PC-9 (cell line): ENCODE measurements around the gene ISCA2. TPM values are rescaled to one million over a fixed set of nuclear protein-coding genes. Genes with fewer than 3 reads are reported as not detected.

Experiments
- BruUV-seq: library from RNA; stranded (reverse); fragments of 400-500 nt; replicated peaks from 2 replicates; lab custom pipeline; 2021; lab: Mats Ljungman, UMichigan
- CTCF ChIA-PET: fragments of 300-600 bp; sonication (Branson Sonifier 250); formaldehyde crosslinking; loops from one replicate; lab custom pipeline; 2022; ENCODE audit warnings: antibody characterized with exemption; lab: Charles Lee
- POLR2A ChIA-PET: fragments of 300-600 bp; sonication (Branson Sonifier 250); formaldehyde crosslinking; loops from one replicate; lab custom pipeline; 2022; ENCODE audit warnings: antibody characterized with exemption; ENCODE audit not compliant: unreplicated experiment; lab: Charles Lee
- DNase-seq, 2 experiments: peaks; one replicate each; pipeline versions ENCODE4 v3.0.0 to v3.0.0-alpha.2; 2015 to 2022; ENCODE audit warnings: mixed read lengths in 1 of 2
- H2AFZ ChIP-seq: fragments of 200-600 bp; sonication (generic); 2 replicates; pipeline ENCODE4 v1.8.1; 2017; ENCODE audit warnings: antibody characterized with exemption
- H3F3A ChIP-seq: fragments of 200-600 bp; sonication (generic); 2 replicates; pipeline ENCODE4 v1.8.1; 2017; ENCODE audit warnings: antibody characterized with exemption, mild to moderate bottlenecking, low read depth; ENCODE audit not compliant: insufficient read depth
- H3K27ac ChIP-seq: fragments of 200-600 bp; sonication (generic); 2 replicates; pipeline ENCODE4 v1.6.1; 2016; ENCODE audit warnings: mixed run types
- H3K27me3 ChIP-seq: fragments of 200-600 bp; sonication (generic); 2 replicates; pipeline ENCODE4 v1.6.1; 2016; ENCODE audit warnings: low read depth, mixed run types; ENCODE audit not compliant: insufficient read depth
- H3K36me3 ChIP-seq: fragments of 200-600 bp; sonication (generic); 2 replicates; pipeline ENCODE4 v1.6.1; 2016; ENCODE audit warnings: low read depth, mixed run types
- H3K4me1 ChIP-seq: fragments of 200-600 bp; sonication (generic); replicated peaks from 2 replicates; pipeline ENCODE4 v1.6.1; 2016; ENCODE audit warnings: mixed run types; ENCODE audit not compliant: insufficient read depth
- H3K4me2 ChIP-seq: fragments of 200-600 bp; sonication (generic); 2 replicates; pipeline ENCODE4 v1.6.1; 2017; ENCODE audit warnings: mixed run types
- H3K4me3 ChIP-seq: fragments of 200-600 bp; sonication (generic); 2 replicates; pipeline ENCODE4 v1.6.1; 2016; ENCODE audit warnings: mixed run types
- H3K79me2 ChIP-seq: fragments of 200-600 bp; sonication (generic); 2 replicates; pipeline ENCODE4 v1.6.1; 2017; ENCODE audit warnings: low read depth, mixed run types
- H3K9me2 ChIP-seq: fragments of 200-600 bp; sonication (generic); 2 replicates; pipeline ENCODE4 v1.8.1; 2017; ENCODE audit warnings: mild to moderate bottlenecking; ENCODE audit not compliant: insufficient read depth
- H3K9me3 ChIP-seq: fragments of 200-600 bp; sonication (generic); 2 replicates; pipeline ENCODE4 v1.8.1; 2016; ENCODE audit warnings: low read depth; ENCODE audit not compliant: insufficient read depth
- H4K20me1 ChIP-seq: fragments of 200-600 bp; sonication (generic); 2 replicates; pipeline ENCODE4 v1.8.1; 2017; ENCODE audit not compliant: insufficient read depth
- CTCF ChIP-seq: fragments of 200-600 bp; sonication (generic); conservative IDR thresholded peaks from 2 replicates; pipeline ENCODE4 v1.6.1; 2017; ENCODE audit warnings: mixed run types, antibody characterized with exemption, mild to moderate bottlenecking, moderate library complexity
- EZH2 ChIP-seq: fragments of 200-600 bp; sonication (generic); IDR thresholded peaks from 2 replicates; pipeline ENCODE4 v1.8.0; 2017; ENCODE audit warnings: antibody characterized with exemption, low read depth
- intact Hi-C: fragments of 100-400 bp; cut with micrococcal nuclease; formaldehyde crosslinking; loops from one replicate; pipeline ENCODE4 v1.10.0; 2022; ENCODE audit not compliant: unreplicated experiment
- total RNA-seq: library from RNA; stranded (reverse); gene quantifications from 2 replicates; pipeline ENCODE4 v1.2.3, GENCODE V29; 2021

Gene ISCA2
- total RNA-seq, 1 experiment from 2014 or later, result 86.5 TPM

- no peak overlapping the region for H3K4me3 ChIP-seq
- no peaks in the 10 kb centered on the region for H3K27me3 ChIP-seq
- ChIA-PET POLR2A (interaction anchor here (0.5 to 0.7 kb wide), 2 partner anchors 8 to 132 kb away, joined by 3 to 11 read pairs; no protein-coding TSS in a partner anchor), CTCF (no interaction called here)
- intact Hi-C loops, result no loop called here
- peaks cover 5% of the 10 kb centered on the region; the same call in 1 of the 2 replicates for H3K36me3 ChIP-seq
- no peaks in the 10 kb centered on the region for H3K4me1 ChIP-seq
- no peak for DNase-seq
- H3K79me2 ChIP-seq, result no peaks in the 10 kb centered on the region
- no peaks in the 10 kb centered on the region for H3K9me3 ChIP-seq
- no peak overlapping the region for H3K27ac ChIP-seq
- H4K20me1 ChIP-seq, result no peaks in the 10 kb centered on the region
- H3F3A ChIP-seq, result no peaks in the 10 kb centered on the region
- no peaks in the 10 kb centered on the region for H3K9me2 ChIP-seq
- TF ChIP-seq EZH2 (no peak), CTCF (no peak)
- H2AFZ ChIP-seq, result no peak overlapping the region
- no peak overlapping the region for H3K4me2 ChIP-seq
- no TSS peak for BruUV-seq
Observed at GRCh38 chr14:74469548-74470518, 23.7 kb upstream of the ISCA2 start.

- DNase-seq, result no peak
- no peaks in the 10 kb centered on the region for H3K9me2 ChIP-seq
- no peaks in the 10 kb centered on the region for H3K4me1 ChIP-seq
- intact Hi-C loops, result no loop called here
- ChIA-PET POLR2A (no interaction called here), CTCF (no interaction called here)
- no peaks in the 10 kb centered on the region for H4K20me1 ChIP-seq
- H3K9me3 ChIP-seq, result no peaks in the 10 kb centered on the region
- no peak for TF ChIP-seq CTCF
- no peak for TF ChIP-seq EZH2
- no peak overlapping the region for H3K4me3 ChIP-seq
- no peaks in the 10 kb centered on the region for H3K27me3 ChIP-seq
- BruUV-seq, result no TSS peak
- H3K27ac ChIP-seq, result no peak overlapping the region
- H3F3A ChIP-seq, result no peaks in the 10 kb centered on the region
- peaks cover 10% of the 10 kb centered on the region; the same call in 1 of the 2 replicates for H3K36me3 ChIP-seq
- H3K79me2 ChIP-seq, result no peaks in the 10 kb centered on the region
- no peak overlapping the region for H2AFZ ChIP-seq
- no peak overlapping the region for H3K4me2 ChIP-seq
Observed at GRCh38 chr14:74472601-74473000, 21.0 kb upstream of the ISCA2 start.

GRCh38 chr14:74474376-74474775, 19.2 kb upstream of the ISCA2 start:
- no peaks in the 10 kb centered on the region for H3K9me3 ChIP-seq
- intact Hi-C loops, result no loop called here
- TF ChIP-seq CTCF (no peak), EZH2 (no peak)
- no peaks in the 10 kb centered on the region for H3K27me3 ChIP-seq
- H3F3A ChIP-seq, result no peaks in the 10 kb centered on the region; the same call in 1 of the 2 replicates
- no peak overlapping the region for H3K4me3 ChIP-seq
- H3K4me1 ChIP-seq, result no peaks in the 10 kb centered on the region
- H3K4me2 ChIP-seq, result no peak overlapping the region
- no peak overlapping the region for H3K27ac ChIP-seq
- no peaks in the 10 kb centered on the region; the same call in 1 of the 2 replicates for H4K20me1 ChIP-seq
- no TSS peak for BruUV-seq
- DNase-seq, result no peak
- H3K9me2 ChIP-seq, result no peaks in the 10 kb centered on the region
- peaks cover 26% of the 10 kb centered on the region for H3K36me3 ChIP-seq
- H2AFZ ChIP-seq, result no peak overlapping the region
- ChIA-PET POLR2A (no interaction called here), CTCF (no interaction called here)
- H3K79me2 ChIP-seq, result no peaks in the 10 kb centered on the region
